Transverse colon (tissue), 4 donors: ENCODE data around the gene ARVCF. TPM values are rescaled to one million over a fixed set of nuclear protein-coding genes. Genes with fewer than 3 reads are reported as not detected.

ENCODE experiments used
- DNase-seq: peaks from one replicate; pipeline ENCODE4 v3.0.0-alpha.2; 2019
- H3K27ac ChIP-seq, 4 donors: fragments of 200-600 bp; sonication (generic); 2 replicates each; pipeline ENCODE4 v1.5.1; 2016 to 2018; ENCODE audit warnings: inconsistent platforms in 4 of 4
- H3K27me3 ChIP-seq: fragments of 200-600 bp; sonication (generic); 2 replicates; pipeline ENCODE4 v1.5.1; 2017; ENCODE audit warnings: inconsistent platforms
- H3K36me3 ChIP-seq, 4 donors: fragments of 200-600 bp; sonication (generic); 2 replicates each; pipeline ENCODE4 v1.5.1; 2017 to 2019; ENCODE audit warnings: inconsistent platforms in 4 of 4
- H3K4me1 ChIP-seq, 4 donors: fragments of 200-600 bp; sonication (generic); 2 replicates each; pipeline ENCODE4 v1.5.1; 2017 to 2020; ENCODE audit warnings: inconsistent platforms in 4 of 4
- H3K4me3 ChIP-seq, 4 donors: fragments of 200-600 bp; sonication (generic); 1 replicate in 1 of 4; 2 replicates in 3 of 4; pipeline versions ENCODE4 v1.5.1 to v1.6.1; 2017 to 2019; ENCODE audit warnings: inconsistent platforms in 4 of 4
- H3K9me3 ChIP-seq, 2 donors: fragments of 200-600 bp; sonication (generic); 2 replicates each; pipeline ENCODE4 v1.5.1; 2017 to 2019; ENCODE audit warnings: inconsistent platforms in 2 of 2
- CTCF ChIP-seq, 5 experiments: fragments of 200-600 bp in 3 of 5; fragments of 450-650 bp in 2 of 5; sonication (generic) in 3 of 5; IDR thresholded peaks; 1 replicate in 2 of 5; 2 replicates in 3 of 5; pipeline ENCODE4 v1.5.1; 2016 to 2017; ENCODE audit warnings: antibody characterized with exemption in 5 of 5, inconsistent platforms in 3 of 5, mild to moderate bottlenecking in 2 of 5, moderate library complexity in 1 of 5
- EP300 ChIP-seq: sonication (generic); formaldehyde crosslinking; IDR thresholded peaks from one replicate; pipeline ENCODE4 v1.6.1; 2017; ENCODE audit warnings: antibody characterized with exemption, low read depth
- POLR2A ChIP-seq: fragments of 450-650 bp; IDR thresholded peaks from one replicate; pipeline ENCODE4 v1.6.1; 2016; ENCODE audit warnings: antibody characterized with exemption, mild to moderate bottlenecking, moderate library complexity
- POLR2AphosphoS5 ChIP-seq, 3 donors: sonication (generic); formaldehyde crosslinking; IDR thresholded peaks; one replicate each; pipeline ENCODE4 v1.6.1; 2016; ENCODE audit warnings: antibody characterized with exemption in 3 of 3
- WGBS, 2 donors: methylation state at CpG; one replicate each; pipeline ENCODE4 v1.1.5; 2018; ENCODE audit warnings: low coverage in 1 of 2; 5-methylcytosine and 5-hydroxymethylcytosine counted together
- in situ Hi-C, 4 donors: fragments of 200-750 bp; cut with MboI; loops; one replicate each; pipeline versions ENCODE4 v1.15.0 to v1.15.1; 2017; ENCODE audit warnings: low sequenced_read_pairs in 3 of 4, low pct_ligation_motif_present in 1 of 4, low pct_unique_long_range_greater_than_20kb in 1 of 4
- intact Hi-C: fragments of 100-400 bp; cut with DNase I; formaldehyde crosslinking; loops from one replicate; pipeline ENCODE4 v1.15.1; 2023; ENCODE audit warnings: low total_unique reads
- total RNA-seq, 4 donors: library from RNA; depleted of rRNA; stranded (reverse); fragments of >200 nt; gene quantifications; one replicate each; pipeline ENCODE4 v1.1.0, GENCODE V29; 2016

ARVCF gene
- total RNA-seq, 4 donors from 2014 or later, result 15.3 to 81.6 (median 19.3) TPM

DNA sequence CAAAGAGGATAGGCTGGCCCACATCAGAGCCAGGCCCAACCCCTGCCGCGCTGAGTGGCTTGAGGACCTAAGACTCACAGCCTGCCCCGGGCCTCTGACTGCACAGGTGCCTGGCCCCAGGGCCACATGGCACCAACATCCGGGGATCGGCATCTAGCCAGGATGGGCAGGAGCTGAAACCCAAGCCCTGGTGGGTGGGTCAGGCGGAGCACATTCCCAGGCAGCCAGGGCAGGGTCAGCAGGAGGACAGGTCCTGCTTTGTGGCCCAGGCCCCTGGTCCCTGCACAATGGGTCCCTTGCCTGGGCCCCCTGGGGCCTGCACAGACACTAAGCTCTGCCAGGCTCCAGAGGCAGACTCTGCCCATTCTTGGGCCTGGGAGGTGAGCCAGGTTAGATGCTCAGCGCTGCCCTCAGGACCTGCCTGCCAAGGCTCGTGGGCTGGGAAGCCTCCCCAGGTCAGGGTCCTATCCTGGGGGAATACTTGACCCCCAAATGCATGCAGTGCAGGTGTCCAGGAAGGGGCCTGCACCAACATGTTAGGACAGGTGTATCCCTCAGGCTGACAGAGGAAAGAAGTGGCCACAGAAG, 33.5 kb downstream of the ARVCF start:
- H3K27ac ChIP-seq, result no peak overlapping the region
- no peak for TF ChIP-seq CTCF (IDR thresholded peaks at IDR 0.05)
- no peak for TF ChIP-seq EP300
- TF ChIP-seq POLR2AphosphoS5 (IDR thresholded peaks at IDR 0.05), result no peak
- TF ChIP-seq POLR2A, result no peak
- intact Hi-C loops (no loop called here), in situ Hi-C loops (no loop called here)
- no peaks in the 10 kb centered on the region for H3K9me3 ChIP-seq
- DNase-seq, result no peak
- no peaks in the 10 kb centered on the region for H3K36me3 ChIP-seq
- H3K4me1 ChIP-seq, result peaks cover 7 to 20% (median 14%) of the 10 kb centered on the region in 4 donors
- WGBS, 2 donors, result 92% methylated on average over 8 of the region's 8 CpGs; no CpG with 5 or more reads in 1 of the 2 donors
- no peaks in the 10 kb centered on the region for H3K27me3 ChIP-seq
- H3K4me3 ChIP-seq, result no peak overlapping the region

DNA sequence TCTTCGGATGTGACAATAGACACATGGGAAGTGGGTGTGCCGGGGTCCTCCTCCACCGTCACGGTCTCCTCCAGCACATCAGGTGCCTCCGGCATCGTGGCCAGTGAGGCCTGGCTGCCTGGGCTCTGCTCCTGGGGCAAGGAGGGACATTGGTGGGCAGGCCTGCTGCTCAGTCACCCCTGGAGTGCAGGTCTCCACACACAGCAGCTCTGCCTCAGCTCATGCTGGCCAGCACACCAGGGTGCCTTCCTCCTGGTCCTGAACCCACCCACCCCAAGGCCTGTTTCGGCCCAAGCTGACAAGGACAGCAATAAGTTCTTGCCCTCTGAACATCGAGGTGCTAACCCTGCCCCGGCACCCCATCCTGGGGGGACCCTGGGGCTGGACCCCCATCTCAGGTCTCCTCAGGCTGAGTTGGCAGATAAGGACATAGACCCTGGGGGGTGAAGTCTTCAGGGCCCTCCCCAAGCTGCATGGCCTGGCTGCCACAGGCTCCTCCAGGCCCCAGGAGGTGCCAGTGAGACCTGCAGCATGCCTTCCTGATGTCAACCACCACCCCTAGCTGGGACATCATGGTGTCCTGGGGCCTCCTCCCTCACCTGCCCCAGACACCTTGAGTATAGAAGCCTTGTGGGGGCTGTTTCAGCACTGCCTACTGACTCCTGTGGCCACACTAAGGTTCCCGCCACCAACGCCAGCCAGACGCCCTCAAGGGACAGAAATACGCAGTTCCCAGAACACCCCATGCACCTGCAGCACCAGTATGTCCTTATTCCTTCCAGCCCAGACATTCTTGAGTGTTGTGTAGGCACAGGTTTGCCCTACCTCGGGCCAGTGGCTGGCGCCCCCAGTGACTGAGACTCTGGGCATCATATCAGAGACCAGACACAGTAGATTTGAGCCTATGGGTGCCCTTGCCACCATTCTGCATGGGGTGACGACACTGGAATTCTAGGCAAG, 34.4 kb downstream of the ARVCF start:
- intact Hi-C loops (no loop called here), in situ Hi-C loops (no loop called here)
- peaks cover 7 to 16% (median 11%) of the 10 kb centered on the region in 4 donors for H3K4me1 ChIP-seq
- DNase-seq, result no peak
- H3K4me3 ChIP-seq, result no peak overlapping the region
- H3K27me3 ChIP-seq, result no peaks in the 10 kb centered on the region
- H3K27ac ChIP-seq, result no peak overlapping the region
- WGBS, 2 donors, result 98% methylated on average over 16 of the region's 16 CpGs; no CpG with 5 or more reads in 1 of the 2 donors
- TF ChIP-seq CTCF (IDR thresholded peaks at IDR 0.05) (no peak), EP300 (no peak), POLR2A (no peak), POLR2AphosphoS5 (IDR thresholded peaks at IDR 0.05) (no peak)
- H3K36me3 ChIP-seq, result no peaks in the 10 kb centered on the region
- no peaks in the 10 kb centered on the region for H3K9me3 ChIP-seq

- Histone ChIP-seq H3K27ac (no peak overlapping the region), H3K4me1 (peaks cover 7 to 11% (median 9%) of the 10 kb centered on the region in 4 donors), H3K27me3 (no peaks in the 10 kb centered on the region), H3K4me3 (no peak overlapping the region), H3K36me3 (no peaks in the 10 kb centered on the region), H3K9me3 (no peaks in the 10 kb centered on the region)
- WGBS, 2 donors, result 91% methylated on average over 27 of the region's 33 CpGs; no CpG with 5 or more reads in 1 of the 2 donors
- intact Hi-C loops, result no loop called here
- in situ Hi-C loops, result no loop called here
- TF ChIP-seq EP300, result no peak
- TF ChIP-seq POLR2A, result no peak
- no peak for DNase-seq
Observed at GRCh38 chr22:19981171-19981960, 35.3 kb downstream of the ARVCF start.

- TF ChIP-seq POLR2AphosphoS5 (IDR thresholded peaks at IDR 0.05) (no peak), EP300 (no peak), POLR2A (no peak), CTCF (IDR thresholded peaks at IDR 0.05) (no peak)
- H3K27me3 ChIP-seq, result no peaks in the 10 kb centered on the region
- no peak overlapping the region for H3K4me3 ChIP-seq
- in situ Hi-C loops, result no loop called here
- intact Hi-C loops, result no loop called here
- DNase-seq, result no peak
- no peaks in the 10 kb centered on the region for H3K36me3 ChIP-seq
- H3K9me3 ChIP-seq, result no peaks in the 10 kb centered on the region
- 94% methylated on average over 7 of the region's 7 CpGs; no CpG with 5 or more reads in 1 of the 2 donors for WGBS, 2 donors
- peaks cover under 1 to 5% (median 3%) of the 10 kb centered on the region in 4 donors for H3K4me1 ChIP-seq
- H3K27ac ChIP-seq, result no peak overlapping the region
Observed at GRCh38 chr22:19980766-19981165, 35.9 kb downstream of the ARVCF start.
